Smooth muscle cell (in vitro differentiated cells): Measurements from ENCODE around the gene FIGNL2. TPM values are rescaled to one million over a fixed set of nuclear protein-coding genes. Genes with fewer than 3 reads are reported as not detected.
A peak's percentile ranks its signal among the peaks of the same experiment; 100 is the strongest.

Experiments used
- DNase-seq: peaks from one replicate; lab custom pipeline; 2025; ENCODE audit not compliant: unreplicated experiment; lab: John Stamatoyannopoulos, UW
- H2AFZ ChIP-seq: fragments of 200-600 bp; sonication (generic); 2 replicates; pipeline ENCODE4 v1.6.0; 2016; ENCODE audit warnings: antibody characterized with exemption, low read depth, mild to moderate bottlenecking
- H3F3A ChIP-seq: fragments of 200-600 bp; sonication (generic); 2 replicates; pipeline ENCODE4 v1.6.0; 2017; ENCODE audit warnings: antibody characterized with exemption, low read depth
- H3K27ac ChIP-seq: fragments of 200-600 bp; sonication (generic); 2 replicates; pipeline ENCODE4 v1.5.1; 2016; ENCODE audit warnings: low read depth, mild to moderate bottlenecking
- H3K27me3 ChIP-seq: fragments of 200-600 bp; sonication (generic); 2 replicates; pipeline ENCODE4 v1.6.1; 2016; ENCODE audit warnings: low read depth, mild to moderate bottlenecking
- H3K36me3 ChIP-seq: fragments of 200-600 bp; sonication (generic); 2 replicates; pipeline ENCODE4 v1.5.1; 2016; ENCODE audit warnings: low read depth
- H3K4me1 ChIP-seq: fragments of 200-600 bp; sonication (generic); 2 replicates; pipeline ENCODE4 v1.5.1; 2016; ENCODE audit warnings: low read depth
- H3K4me2 ChIP-seq: fragments of 200-600 bp; sonication (generic); 2 replicates; pipeline ENCODE4 v1.6.0; 2016; ENCODE audit warnings: mild to moderate bottlenecking
- H3K4me3 ChIP-seq: fragments of 200-600 bp; sonication (generic); 2 replicates; pipeline ENCODE4 v1.5.1; 2016; ENCODE audit warnings: mild to moderate bottlenecking
- H3K79me2 ChIP-seq: fragments of 200-600 bp; sonication (generic); 2 replicates; pipeline ENCODE4 v1.6.0; 2016; ENCODE audit warnings: low read depth, mild to moderate bottlenecking
- H3K9ac ChIP-seq: fragments of 200-600 bp; sonication (generic); 2 replicates; pipeline ENCODE4 v1.6.0; 2016; ENCODE audit warnings: low read depth
- H3K9me3 ChIP-seq: fragments of 200-600 bp; sonication (generic); replicated peaks from 2 replicates; pipeline ENCODE4 v1.5.1; 2016; ENCODE audit warnings: low read depth
- H4K20me1 ChIP-seq: fragments of 200-600 bp; sonication (generic); 2 replicates; pipeline ENCODE4 v1.6.0; 2016; ENCODE audit warnings: low read depth
- WGBS: methylation state at CpG from one replicate; pipeline ENCODE4 v1.1.7; 2016; ENCODE audit warnings: low lambda C conversion rate; 5-methylcytosine and 5-hydroxymethylcytosine counted together
- polyA plus RNA-seq: library from polyadenylated mRNA; unstranded; fragments of >200 nt; fragmentation: Nextera tagmentation; extraction: Ambion mirVana; gene quantifications from 2 replicates; pipeline ENCODE4 v1.2.1, GENCODE V29; 2016
- total RNA-seq: library from RNA; depleted of rRNA; stranded (reverse); fragments of >200 nt; gene quantifications from 2 replicates; pipeline ENCODE4 v1.2.3, GENCODE V29; 2014
- TF ChIP-seq, protein P1 (sequence below): fragments of 200-600 bp; sonication (generic); IDR thresholded peaks from 2 replicates; pipeline ENCODE4 v1.5.1; 2017; ENCODE audit warnings: borderline replicate concordance, mild to moderate bottlenecking, antibody characterized with exemption; ENCODE audit not compliant: insufficient read depth, poor library complexity, severe bottlenecking

FIGNL2 gene
- total and polyA plus RNA-seq, 2 experiments from 2014 or later: 1.1 to 2.7 TPM

GRCh38 chr12:51860986-51861385, 12.5 kb upstream of the FIGNL2 start:
- no peak overlapping the region for H3K9ac ChIP-seq
- no peak overlapping the region for H3K4me3 ChIP-seq
- no peaks in the 10 kb centered on the region for H3K79me2 ChIP-seq
- WGBS: 96% methylated on average over 3 of the region's 3 CpGs
- H2AFZ ChIP-seq: no peak overlapping the region
- no peaks in the 10 kb centered on the region for H3K9me3 ChIP-seq
- H4K20me1 ChIP-seq: no peaks in the 10 kb centered on the region
- TF ChIP-seq, protein P1, sequence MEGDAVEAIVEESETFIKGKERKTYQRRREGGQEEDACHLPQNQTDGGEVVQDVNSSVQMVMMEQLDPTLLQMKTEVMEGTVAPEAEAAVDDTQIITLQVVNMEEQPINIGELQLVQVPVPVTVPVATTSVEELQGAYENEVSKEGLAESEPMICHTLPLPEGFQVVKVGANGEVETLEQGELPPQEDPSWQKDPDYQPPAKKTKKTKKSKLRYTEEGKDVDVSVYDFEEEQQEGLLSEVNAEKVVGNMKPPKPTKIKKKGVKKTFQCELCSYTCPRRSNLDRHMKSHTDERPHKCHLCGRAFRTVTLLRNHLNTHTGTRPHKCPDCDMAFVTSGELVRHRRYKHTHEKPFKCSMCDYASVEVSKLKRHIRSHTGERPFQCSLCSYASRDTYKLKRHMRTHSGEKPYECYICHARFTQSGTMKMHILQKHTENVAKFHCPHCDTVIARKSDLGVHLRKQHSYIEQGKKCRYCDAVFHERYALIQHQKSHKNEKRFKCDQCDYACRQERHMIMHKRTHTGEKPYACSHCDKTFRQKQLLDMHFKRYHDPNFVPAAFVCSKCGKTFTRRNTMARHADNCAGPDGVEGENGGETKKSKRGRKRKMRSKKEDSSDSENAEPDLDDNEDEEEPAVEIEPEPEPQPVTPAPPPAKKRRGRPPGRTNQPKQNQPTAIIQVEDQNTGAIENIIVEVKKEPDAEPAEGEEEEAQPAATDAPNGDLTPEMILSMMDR: no peak
- no peak overlapping the region for H3K27ac ChIP-seq
- peaks cover 12% of the 10 kb centered on the region for H3F3A ChIP-seq
- H3K36me3 ChIP-seq: no peaks in the 10 kb centered on the region
- no peaks in the 10 kb centered on the region for H3K27me3 ChIP-seq
- no peak for DNase-seq
- peaks cover 37% of the 10 kb centered on the region for H3K4me1 ChIP-seq
- H3K4me2 ChIP-seq: no peak overlapping the region

DNA sequence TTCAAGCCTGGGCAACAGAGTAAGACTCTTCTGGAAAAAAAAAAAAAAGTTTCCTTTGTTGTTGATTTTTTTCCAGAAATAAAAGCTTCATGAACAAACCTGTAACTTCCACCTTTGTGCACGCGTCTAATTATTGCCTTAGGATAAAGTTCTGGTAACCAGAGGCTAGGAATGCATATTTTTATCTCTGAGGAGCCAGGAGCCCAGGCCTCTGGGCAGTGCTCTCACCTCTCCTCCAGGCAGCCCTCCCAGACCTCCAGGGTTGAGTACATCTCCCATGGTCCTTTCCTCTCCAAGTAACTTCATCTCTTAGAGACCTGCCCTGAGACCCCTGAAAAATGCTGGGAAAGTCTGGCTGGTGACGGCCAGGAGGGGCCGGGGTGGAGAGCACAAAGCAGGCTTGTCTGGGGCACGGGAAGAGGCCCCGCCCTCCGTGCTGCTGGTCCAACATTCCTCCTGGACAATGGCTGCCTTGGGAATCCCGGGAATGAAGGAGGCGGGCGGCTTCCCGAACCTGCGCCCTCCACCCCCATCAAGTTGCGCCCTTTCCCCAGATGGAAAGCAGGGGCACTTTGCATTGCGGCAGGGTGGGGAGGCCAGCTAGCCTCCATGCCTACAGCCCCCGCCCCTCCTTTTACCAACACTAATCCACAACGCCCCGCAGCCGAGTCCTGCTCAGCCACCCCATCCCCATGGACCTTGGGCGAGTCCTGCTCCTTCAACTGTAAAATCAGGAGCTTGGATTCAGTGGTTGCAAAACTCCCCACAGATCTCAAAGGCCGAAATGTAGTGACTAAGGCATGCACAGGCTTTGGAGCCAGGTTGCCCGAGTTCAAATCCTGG, 7.3 kb upstream of the FIGNL2 start:
- TF ChIP-seq, protein P1: no peak

DNA sequence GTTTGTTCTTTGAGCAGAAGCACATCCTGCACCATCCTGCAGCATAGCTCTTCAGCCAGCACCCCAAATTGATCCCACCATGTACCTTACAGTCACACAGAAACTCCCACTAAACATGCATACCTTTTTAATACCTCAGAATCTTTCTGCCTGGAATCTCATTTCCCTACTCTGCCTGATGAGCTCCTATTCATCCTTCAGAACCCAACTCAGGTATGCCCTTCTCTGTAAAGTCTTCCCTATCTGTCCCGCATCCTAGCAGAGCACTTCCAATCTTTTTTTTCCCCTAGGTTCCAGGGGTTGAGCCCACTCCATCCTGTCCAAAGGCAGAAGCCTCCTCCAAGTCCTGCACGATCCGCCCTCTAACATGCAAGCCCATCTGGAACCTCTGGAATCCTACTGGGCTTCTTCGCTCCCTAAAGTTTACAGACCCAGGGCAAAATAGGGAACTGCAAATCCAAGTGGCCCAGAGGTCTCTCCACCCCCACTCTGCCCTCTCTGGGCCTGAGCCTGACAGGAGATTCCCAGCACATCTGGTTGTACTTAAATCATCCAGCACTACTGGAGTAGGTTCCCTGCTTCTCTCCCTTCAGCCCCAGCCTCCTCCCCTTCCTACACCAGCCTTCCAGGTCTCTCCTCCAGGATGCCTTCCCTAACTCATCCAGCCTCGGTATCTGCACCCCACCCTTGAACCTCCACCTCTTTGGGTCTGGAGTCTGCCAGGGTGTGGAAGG, 4.1 kb upstream of the FIGNL2 start:
- Histone ChIP-seq H3K36me3 (no peaks in the 10 kb centered on the region), H3K27ac (no peak overlapping the region), H3F3A (peaks cover 5% of the 10 kb centered on the region), H4K20me1 (no peaks in the 10 kb centered on the region), H3K9me3 (no peaks in the 10 kb centered on the region), H3K4me1 (peaks cover 10% of the 10 kb centered on the region), H3K27me3 (no peaks in the 10 kb centered on the region), H3K9ac (no peak overlapping the region), H2AFZ (no peak overlapping the region), H3K4me2 (no peak overlapping the region), H3K4me3 (no peak overlapping the region), H3K79me2 (no peaks in the 10 kb centered on the region)
- WGBS: 83% methylated on average over 5 of the region's 5 CpGs
- TF ChIP-seq, protein P1: no peak
- no peak for DNase-seq

More for the DNA sequence above, 7.3 kb upstream of the FIGNL2 start:
- H3K4me2 ChIP-seq: peak overlapping the region; percentile 85
- no peak overlapping the region for H3K9ac ChIP-seq
- no peak overlapping the region for H3K27ac ChIP-seq
- peaks cover 5% of the 10 kb centered on the region for H3F3A ChIP-seq
- no peaks in the 10 kb centered on the region for H4K20me1 ChIP-seq
- no peak for DNase-seq
- 8% methylated on average over 20 of the region's 21 CpGs for WGBS
- peak overlapping the region; percentile 74 for H2AFZ ChIP-seq
- no peaks in the 10 kb centered on the region for H3K27me3 ChIP-seq
- no peaks in the 10 kb centered on the region for H3K79me2 ChIP-seq
- H3K36me3 ChIP-seq: no peaks in the 10 kb centered on the region
- peak overlapping the region; percentile 45 for H3K4me3 ChIP-seq
- no peaks in the 10 kb centered on the region for H3K9me3 ChIP-seq
- peaks cover 10% of the 10 kb centered on the region for H3K4me1 ChIP-seq
